Measurements from ENCODE around the gene NOS3.

NOS3 gene

DNA sequence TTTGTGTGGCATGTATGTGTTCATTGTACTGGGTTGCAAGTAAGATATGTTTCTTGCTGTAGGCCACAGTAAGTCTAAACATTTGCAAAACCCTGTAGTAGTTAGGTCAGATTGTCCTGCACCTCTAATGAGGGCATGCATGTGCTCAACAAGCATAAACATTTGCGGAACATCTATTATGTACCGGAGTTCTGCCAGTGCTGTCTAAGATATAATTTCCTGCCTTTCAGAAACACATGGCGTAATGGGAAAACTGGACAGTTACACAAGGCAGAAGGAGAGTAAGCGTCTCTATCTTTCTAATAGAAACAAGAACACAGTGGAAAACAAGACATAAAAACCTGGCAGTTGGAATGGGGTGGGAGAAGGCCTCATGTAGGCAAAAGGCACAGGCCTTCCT lies 40.2 kb downstream of the NOS3 start:
- ChIA-PET CTCF (interaction anchor here (0.9 to 5.9 kb wide), 4 partner anchors 13 to 90 kb away, joined by 3 to 39 read pairs (median 3); no protein-coding TSS in a partner anchor), POLR2A (no interaction called here)
- H3K27me3 ChIP-seq (replicated peaks in 2 of 5; ENCODE audit: control insufficient read depth in 4 of 5, insufficient read depth in 5 of 5, low read length in 4 of 5): peaks cover 0 to 2% (median 0%) of the 10 kb centered on the region in 5 experiments
- no peak overlapping the region for H3K27ac ChIP-seq (ENCODE audit: insufficient read depth in 1 of 2, low read depth in 1 of 2, low read length in 2 of 2, poor library complexity in 1 of 2, severe bottlenecking in 2 of 2)
- H3K4me1 ChIP-seq (ENCODE audit: control extremely low read depth in 1 of 4, control insufficient read depth in 4 of 4, insufficient read depth in 4 of 4, low read length in 3 of 4): peaks cover 7 to 18% (median 14%) of the 10 kb centered on the region in 4 experiments
- no peak overlapping the region for H3K4me3 ChIP-seq (ENCODE audit: control insufficient read depth in 1 of 7, extremely low read depth in 1 of 7, insufficient read depth in 4 of 7, low read depth in 2 of 7, low read length in 6 of 7)
- peaks cover 4 to 28% (median 15%) of the 10 kb centered on the region in 4 experiments for H3K36me3 ChIP-seq (ENCODE audit: control insufficient read depth in 4 of 4, insufficient read depth in 4 of 4, low read length in 3 of 4)
- DNase-seq: no peak
- WGBS (ENCODE audit: insufficient coverage): 100% methylated on average over 3 of the region's 4 CpGs
- H3K9me3 ChIP-seq (ENCODE audit: control extremely low read depth in 1 of 5, control insufficient read depth in 4 of 5, insufficient read depth in 2 of 5, low read depth in 1 of 5, low read length in 4 of 5): no peaks in the 10 kb centered on the region

DNA sequence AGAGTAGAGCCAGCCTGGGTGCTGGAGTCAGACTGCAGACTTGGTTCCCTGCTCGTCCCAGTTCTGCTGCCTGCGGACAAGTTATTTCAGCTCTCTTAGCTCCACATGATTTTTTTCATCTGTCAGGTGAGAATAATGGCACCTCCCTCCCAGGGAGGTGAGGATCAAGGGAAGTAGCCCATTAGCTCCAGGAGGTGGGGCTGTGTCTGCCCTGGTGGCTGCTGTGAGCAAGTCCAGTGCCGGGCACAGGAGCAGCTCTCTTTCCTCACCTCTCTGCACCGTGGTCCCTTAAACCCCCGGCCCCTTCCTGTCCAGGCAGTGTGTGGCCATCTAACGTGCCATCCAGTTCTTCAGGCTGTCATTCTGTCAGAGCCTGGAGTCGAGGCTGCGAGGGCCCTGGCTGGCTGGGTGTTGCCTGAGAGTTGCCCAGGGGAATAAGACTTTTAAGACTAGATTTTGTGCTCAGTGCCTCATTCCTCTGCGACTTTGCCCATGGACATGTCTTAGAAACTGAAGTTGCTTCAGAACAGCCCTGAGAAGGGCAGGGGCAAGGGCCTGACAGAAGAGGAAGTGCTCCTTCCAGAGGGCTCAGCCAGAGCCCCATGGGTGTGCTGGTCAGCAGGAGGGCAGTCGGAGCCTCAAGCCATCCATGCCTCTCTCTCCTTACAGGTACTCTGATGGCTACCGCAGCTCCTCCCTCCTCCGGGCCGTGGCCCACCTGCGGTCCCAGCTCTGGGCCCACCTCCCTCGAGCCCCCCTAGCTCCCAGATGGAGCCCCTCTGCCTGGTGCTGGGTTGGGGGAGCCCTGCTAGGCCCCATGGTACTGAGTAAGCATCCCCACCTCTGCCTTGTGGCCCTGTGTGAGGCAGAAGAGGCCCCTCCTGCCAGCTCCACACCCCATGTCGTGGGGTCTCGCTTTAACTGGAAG lies 42.4 kb downstream of the NOS3 start:
- ChIA-PET CTCF (interaction anchor here (0.6 to 5.9 kb wide), 4 partner anchors 15 to 35 kb away, joined by 3 to 39 read pairs (median 5); no protein-coding TSS in a partner anchor), POLR2A (no interaction called here)
- H3K4me1 ChIP-seq (ENCODE audit: control extremely low read depth in 1 of 4, control insufficient read depth in 4 of 4, insufficient read depth in 4 of 4, low read length in 3 of 4): peaks cover 6 to 10% (median 7%) of the 10 kb centered on the region in 4 experiments
- H3K4me3 ChIP-seq (ENCODE audit: control insufficient read depth in 1 of 7, extremely low read depth in 1 of 7, insufficient read depth in 4 of 7, low read depth in 2 of 7, low read length in 6 of 7): no peak overlapping the region
- no peak overlapping the region for H3K27ac ChIP-seq (ENCODE audit: insufficient read depth in 1 of 2, low read depth in 1 of 2, low read length in 2 of 2, poor library complexity in 1 of 2, severe bottlenecking in 2 of 2)
- WGBS (ENCODE audit: insufficient coverage): 92% methylated on average over 13 of the region's 17 CpGs
- no peaks in the 10 kb centered on the region for H3K9me3 ChIP-seq (ENCODE audit: control extremely low read depth in 1 of 5, control insufficient read depth in 4 of 5, insufficient read depth in 2 of 5, low read depth in 1 of 5, low read length in 4 of 5)
- H3K36me3 ChIP-seq (ENCODE audit: control insufficient read depth in 4 of 4, insufficient read depth in 4 of 4, low read length in 3 of 4): peaks cover 6 to 41% (median 26%) of the 10 kb centered on the region in 4 experiments
- no peaks in the 10 kb centered on the region for H3K27me3 ChIP-seq (replicated peaks in 2 of 5; ENCODE audit: control insufficient read depth in 4 of 5, insufficient read depth in 5 of 5, low read length in 4 of 5)
- DNase-seq: no peak

DNA sequence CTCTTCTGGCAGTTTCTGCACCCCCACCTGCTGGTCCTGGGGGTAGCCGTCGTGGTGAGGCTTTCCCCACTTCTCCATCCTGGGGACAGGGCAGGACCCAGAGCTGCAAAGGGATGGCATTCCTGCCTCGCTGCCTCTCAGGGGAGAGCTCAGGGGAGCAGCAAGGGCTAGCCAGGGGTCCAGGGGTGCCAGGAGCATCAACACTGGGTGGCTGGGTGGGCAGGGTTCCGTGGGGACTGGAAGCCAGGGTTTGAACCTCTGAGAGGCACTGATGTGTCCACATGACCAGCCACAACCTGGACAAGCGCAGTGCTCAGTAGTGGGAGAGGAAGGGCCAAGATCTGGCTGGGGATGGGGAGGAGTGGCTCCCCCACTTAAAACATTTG lies 43.0 kb downstream of the NOS3 start:
- Histone ChIP-seq H3K9me3 (ENCODE audit: control extremely low read depth in 1 of 5, control insufficient read depth in 4 of 5, insufficient read depth in 2 of 5, low read depth in 1 of 5, low read length in 4 of 5) (no peaks in the 10 kb centered on the region), H3K36me3 (ENCODE audit: control insufficient read depth in 4 of 4, insufficient read depth in 4 of 4, low read length in 3 of 4) (peaks cover 6 to 41% (median 26%) of the 10 kb centered on the region in 4 experiments), H3K27me3 (replicated peaks in 2 of 5; ENCODE audit: control insufficient read depth in 4 of 5, insufficient read depth in 5 of 5, low read length in 4 of 5) (no peaks in the 10 kb centered on the region), H3K4me1 (ENCODE audit: control extremely low read depth in 1 of 4, control insufficient read depth in 4 of 4, insufficient read depth in 4 of 4, low read length in 3 of 4) (peaks cover 5 to 14% (median 10%) of the 10 kb centered on the region in 4 experiments), H3K27ac (ENCODE audit: insufficient read depth in 1 of 2, low read depth in 1 of 2, low read length in 2 of 2, poor library complexity in 1 of 2, severe bottlenecking in 2 of 2) (no peak overlapping the region), H3K4me3 (ENCODE audit: control insufficient read depth in 1 of 7, extremely low read depth in 1 of 7, insufficient read depth in 4 of 7, low read depth in 2 of 7, low read length in 6 of 7) (no peak overlapping the region)
- no peak for DNase-seq
- ChIA-PET CTCF (interaction anchor here (0.6 to 1.4 kb wide), 2 partner anchors 16 to 34 kb away, joined by 3 to 6 read pairs; no protein-coding TSS in a partner anchor), POLR2A (no interaction called here)
- WGBS (ENCODE audit: insufficient coverage): 100% methylated on average over 3 of the region's 5 CpGs

DNA sequence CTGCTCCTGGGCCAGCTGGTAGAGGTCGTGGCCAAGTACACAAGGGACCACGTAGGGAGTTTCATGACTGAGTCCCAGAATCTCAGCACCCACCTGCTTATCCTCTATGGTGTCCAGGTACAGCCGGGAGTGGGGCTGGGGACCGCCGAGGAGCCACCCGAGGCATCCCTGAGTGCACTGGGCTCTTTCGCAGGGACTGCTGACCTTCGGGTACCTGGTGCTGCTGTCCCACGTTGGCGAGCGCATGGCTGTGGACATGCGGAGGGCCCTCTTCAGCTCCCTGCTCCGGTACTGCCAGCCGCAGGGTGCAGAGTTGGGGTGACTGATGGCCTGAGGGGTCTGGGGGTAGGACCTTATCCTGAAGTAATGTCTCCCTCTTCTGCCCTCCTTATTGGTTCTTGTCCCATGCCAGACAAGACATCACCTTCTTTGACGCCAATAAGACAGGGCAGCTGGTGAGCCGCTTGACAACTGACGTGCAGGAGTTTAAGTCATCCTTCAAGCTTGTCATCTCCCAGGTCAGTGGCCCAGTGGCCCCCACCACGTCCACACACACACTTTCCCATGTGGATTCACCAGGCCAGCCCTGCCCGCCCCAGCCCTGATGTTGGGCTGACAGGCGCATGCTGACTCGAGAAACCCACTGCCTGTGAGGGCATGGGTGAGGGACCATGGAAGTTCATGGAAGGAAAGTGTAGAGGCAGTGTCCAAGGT lies 43.7 kb downstream of the NOS3 start:
- H3K4me3 ChIP-seq (ENCODE audit: control insufficient read depth in 1 of 7, extremely low read depth in 1 of 7, insufficient read depth in 4 of 7, low read depth in 2 of 7, low read length in 6 of 7): no peak overlapping the region
- CTCF ChIA-PET: interaction anchor here (0.6 to 1.4 kb wide), 2 partner anchors 16 to 34 kb away, joined by 3 to 6 read pairs; no protein-coding TSS in a partner anchor
- peaks cover 0 to 17% (median 13%) of the 10 kb centered on the region in 4 experiments for H3K4me1 ChIP-seq (ENCODE audit: control extremely low read depth in 1 of 4, control insufficient read depth in 4 of 4, insufficient read depth in 4 of 4, low read length in 3 of 4)
- H3K27me3 ChIP-seq (replicated peaks in 2 of 5; ENCODE audit: control insufficient read depth in 4 of 5, insufficient read depth in 5 of 5, low read length in 4 of 5): no peaks in the 10 kb centered on the region
- POLR2A ChIA-PET: no interaction called here
- no peaks in the 10 kb centered on the region for H3K9me3 ChIP-seq (ENCODE audit: control extremely low read depth in 1 of 5, control insufficient read depth in 4 of 5, insufficient read depth in 2 of 5, low read depth in 1 of 5, low read length in 4 of 5)
- H3K36me3 ChIP-seq (ENCODE audit: control insufficient read depth in 4 of 4, insufficient read depth in 4 of 4, low read length in 3 of 4): peaks cover 6 to 41% (median 26%) of the 10 kb centered on the region in 4 experiments
- DNase-seq: no peak
- no peak overlapping the region for H3K27ac ChIP-seq (ENCODE audit: insufficient read depth in 1 of 2, low read depth in 1 of 2, low read length in 2 of 2, poor library complexity in 1 of 2, severe bottlenecking in 2 of 2)
- WGBS (ENCODE audit: insufficient coverage): 92% methylated on average over 18 of the region's 21 CpGs

DNA sequence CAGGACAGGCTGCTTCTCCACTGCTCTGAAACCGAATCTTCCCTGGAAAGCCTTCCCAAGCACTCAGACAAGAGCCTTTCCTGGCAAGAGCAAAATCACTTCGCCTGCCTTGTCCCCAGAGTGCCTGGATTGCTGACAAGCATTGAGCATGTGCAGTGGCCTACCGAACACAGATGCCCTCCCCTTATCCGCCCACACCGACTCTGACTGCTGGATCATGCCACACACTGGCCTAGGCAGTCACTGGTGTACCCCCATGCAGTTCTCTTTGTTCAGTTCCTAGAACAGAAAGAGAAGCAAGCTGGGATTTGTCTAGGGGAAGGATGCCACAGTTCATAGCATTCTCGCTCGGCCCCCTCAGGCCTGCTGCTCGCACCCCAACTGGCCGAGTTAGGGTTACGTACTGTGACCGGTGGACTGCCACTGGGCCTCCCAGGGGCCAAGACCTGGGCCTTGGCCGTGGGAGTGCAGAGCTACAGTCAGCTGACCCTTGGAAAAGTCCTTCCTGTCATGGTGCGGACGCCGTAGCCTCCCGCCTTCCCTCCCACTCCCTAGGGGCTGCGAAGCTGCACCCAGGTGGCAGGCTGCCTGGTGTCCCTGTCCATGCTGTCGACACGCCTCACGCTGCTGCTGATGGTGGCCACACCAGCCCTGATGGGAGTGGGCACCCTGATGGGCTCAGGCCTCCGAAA lies 44.4 kb downstream of the NOS3 start:
- ChIA-PET CTCF (interaction anchor here (1.4 kb wide), 1 partner anchor 13 kb away, joined by 5 read pairs; no protein-coding TSS in a partner anchor), POLR2A (no interaction called here)
- Histone ChIP-seq H3K4me1 (ENCODE audit: control extremely low read depth in 1 of 4, control insufficient read depth in 4 of 4, insufficient read depth in 4 of 4, low read length in 3 of 4) (peaks cover 0 to 24% (median 20%) of the 10 kb centered on the region in 4 experiments), H3K4me3 (ENCODE audit: control insufficient read depth in 1 of 7, extremely low read depth in 1 of 7, insufficient read depth in 4 of 7, low read depth in 2 of 7, low read length in 6 of 7) (no peak overlapping the region), H3K36me3 (ENCODE audit: control insufficient read depth in 4 of 4, insufficient read depth in 4 of 4, low read length in 3 of 4) (peaks cover 6 to 41% (median 26%) of the 10 kb centered on the region in 4 experiments), H3K27ac (ENCODE audit: insufficient read depth in 1 of 2, low read depth in 1 of 2, low read length in 2 of 2, poor library complexity in 1 of 2, severe bottlenecking in 2 of 2) (no peak overlapping the region), H3K27me3 (replicated peaks in 2 of 5; ENCODE audit: control insufficient read depth in 4 of 5, insufficient read depth in 5 of 5, low read length in 4 of 5) (no peaks in the 10 kb centered on the region), H3K9me3 (ENCODE audit: control extremely low read depth in 1 of 5, control insufficient read depth in 4 of 5, insufficient read depth in 2 of 5, low read depth in 1 of 5, low read length in 4 of 5) (no peaks in the 10 kb centered on the region)
- no peak for DNase-seq
- WGBS (ENCODE audit: insufficient coverage): 94% methylated on average over 16 of the region's 21 CpGs

DNA sequence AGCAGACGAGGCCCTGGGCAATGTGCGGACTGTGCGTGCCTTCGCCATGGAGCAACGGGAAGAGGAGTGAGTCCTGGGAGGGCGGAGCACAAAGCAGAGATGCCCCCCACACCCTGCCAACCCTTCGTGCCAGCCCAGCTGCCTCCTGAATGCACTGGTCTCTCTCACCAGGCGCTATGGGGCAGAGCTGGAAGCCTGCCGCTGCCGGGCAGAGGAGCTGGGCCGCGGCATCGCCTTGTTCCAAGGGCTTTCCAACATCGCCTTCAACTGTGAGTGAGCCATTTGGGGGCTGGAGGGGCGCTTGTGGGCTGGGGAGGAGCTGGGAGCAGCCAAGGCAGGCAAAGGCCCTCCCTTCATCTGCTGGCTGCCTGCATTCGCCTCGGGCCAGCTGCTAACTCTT lies 45.1 kb downstream of the NOS3 start:
- Histone ChIP-seq H3K4me3 (ENCODE audit: control insufficient read depth in 1 of 7, extremely low read depth in 1 of 7, insufficient read depth in 4 of 7, low read depth in 2 of 7, low read length in 6 of 7) (no peak overlapping the region), H3K9me3 (ENCODE audit: control extremely low read depth in 1 of 5, control insufficient read depth in 4 of 5, insufficient read depth in 2 of 5, low read depth in 1 of 5, low read length in 4 of 5) (no peaks in the 10 kb centered on the region), H3K36me3 (ENCODE audit: control insufficient read depth in 4 of 4, insufficient read depth in 4 of 4, low read length in 3 of 4) (peaks cover 6 to 41% (median 26%) of the 10 kb centered on the region in 4 experiments), H3K27me3 (replicated peaks in 2 of 5; ENCODE audit: control insufficient read depth in 4 of 5, insufficient read depth in 5 of 5, low read length in 4 of 5) (no peaks in the 10 kb centered on the region), H3K4me1 (ENCODE audit: control extremely low read depth in 1 of 4, control insufficient read depth in 4 of 4, insufficient read depth in 4 of 4, low read length in 3 of 4) (peaks cover 0 to 29% (median 26%) of the 10 kb centered on the region in 4 experiments), H3K27ac (ENCODE audit: insufficient read depth in 1 of 2, low read depth in 1 of 2, low read length in 2 of 2, poor library complexity in 1 of 2, severe bottlenecking in 2 of 2) (no peak overlapping the region)
- CTCF ChIA-PET: interaction anchor here (1.3 to 1.7 kb wide), 3 partner anchors 8 to 17 kb away, joined by 3 to 8 read pairs (median 5); partner anchors contain the start of gene ABCB8
- WGBS (ENCODE audit: insufficient coverage): 98% methylated on average over 16 of the region's 17 CpGs
- no peak for DNase-seq
- POLR2A ChIA-PET: no interaction called here
